ENCODE results near the gene TICRR. TPM values are rescaled to one million over a fixed set of nuclear protein-coding genes. Genes with fewer than 3 reads are reported as not detected.

Gene TICRR
- total RNA-seq, 1 experiment from 2014 or later = 8.5 TPM

DNA sequence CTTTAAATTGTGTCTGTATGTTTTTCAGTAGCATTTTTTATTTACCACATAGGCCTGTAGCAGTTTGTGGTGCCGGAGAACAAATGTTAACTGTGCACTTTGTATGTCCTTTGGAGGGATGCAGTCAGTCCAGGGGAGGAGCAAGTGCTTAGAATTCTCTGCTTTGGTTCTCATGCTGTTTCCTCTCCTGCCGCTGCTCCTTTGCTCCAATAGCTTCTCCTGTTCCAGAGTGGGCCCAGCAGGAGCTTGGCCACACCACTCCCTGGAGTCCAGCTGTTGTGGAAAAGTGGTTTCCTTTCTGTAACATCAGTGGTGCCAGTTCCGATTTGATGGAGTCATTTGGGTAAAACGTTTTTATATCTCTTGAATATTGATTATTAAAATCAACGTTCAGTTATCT, 16.6 kb downstream of the TICRR start:
- no peak for DNase-seq (ENCODE audit: unreplicated experiment)
- H3K9me3 Mint-ChIP-seq (ENCODE audit: unreplicated experiment) = no peaks in the 10 kb centered on the region
- no peaks in the 10 kb centered on the region for H3K27me3 Mint-ChIP-seq (ENCODE audit: insufficient read depth, unreplicated experiment)
- no peak overlapping the region for H3K4me3 Mint-ChIP-seq (ENCODE audit: unreplicated experiment)
- ChIA-PET POLR2A (interaction anchor here (1.2 kb wide), 1 partner anchor 13 kb away, joined by 3 read pairs; no protein-coding TSS in a partner anchor), CTCF (interaction anchor here (0.7 to 1.1 kb wide), 2 partner anchors 55 to 71 kb away, joined by 3 to 4 read pairs; no protein-coding TSS in a partner anchor)
- H3K4me1 Mint-ChIP-seq (ENCODE audit: insufficient read depth, unreplicated experiment) = peaks cover 6% of the 10 kb centered on the region
- no peak overlapping the region for H3K27ac Mint-ChIP-seq (ENCODE audit: low read depth, unreplicated experiment)
- intact Hi-C loops (cut with micrococcal nuclease) = no loop called here
- peaks cover 5% of the 10 kb centered on the region for H3K36me3 Mint-ChIP-seq (ENCODE audit: insufficient read depth, unreplicated experiment)
- TF ChIP-seq, protein P1, sequence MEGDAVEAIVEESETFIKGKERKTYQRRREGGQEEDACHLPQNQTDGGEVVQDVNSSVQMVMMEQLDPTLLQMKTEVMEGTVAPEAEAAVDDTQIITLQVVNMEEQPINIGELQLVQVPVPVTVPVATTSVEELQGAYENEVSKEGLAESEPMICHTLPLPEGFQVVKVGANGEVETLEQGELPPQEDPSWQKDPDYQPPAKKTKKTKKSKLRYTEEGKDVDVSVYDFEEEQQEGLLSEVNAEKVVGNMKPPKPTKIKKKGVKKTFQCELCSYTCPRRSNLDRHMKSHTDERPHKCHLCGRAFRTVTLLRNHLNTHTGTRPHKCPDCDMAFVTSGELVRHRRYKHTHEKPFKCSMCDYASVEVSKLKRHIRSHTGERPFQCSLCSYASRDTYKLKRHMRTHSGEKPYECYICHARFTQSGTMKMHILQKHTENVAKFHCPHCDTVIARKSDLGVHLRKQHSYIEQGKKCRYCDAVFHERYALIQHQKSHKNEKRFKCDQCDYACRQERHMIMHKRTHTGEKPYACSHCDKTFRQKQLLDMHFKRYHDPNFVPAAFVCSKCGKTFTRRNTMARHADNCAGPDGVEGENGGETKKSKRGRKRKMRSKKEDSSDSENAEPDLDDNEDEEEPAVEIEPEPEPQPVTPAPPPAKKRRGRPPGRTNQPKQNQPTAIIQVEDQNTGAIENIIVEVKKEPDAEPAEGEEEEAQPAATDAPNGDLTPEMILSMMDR (IDR thresholded peaks at IDR 0.05; ENCODE audit: unreplicated experiment) = no peak
- no TSS peak for BruUV-seq (replicated peaks)

DNA sequence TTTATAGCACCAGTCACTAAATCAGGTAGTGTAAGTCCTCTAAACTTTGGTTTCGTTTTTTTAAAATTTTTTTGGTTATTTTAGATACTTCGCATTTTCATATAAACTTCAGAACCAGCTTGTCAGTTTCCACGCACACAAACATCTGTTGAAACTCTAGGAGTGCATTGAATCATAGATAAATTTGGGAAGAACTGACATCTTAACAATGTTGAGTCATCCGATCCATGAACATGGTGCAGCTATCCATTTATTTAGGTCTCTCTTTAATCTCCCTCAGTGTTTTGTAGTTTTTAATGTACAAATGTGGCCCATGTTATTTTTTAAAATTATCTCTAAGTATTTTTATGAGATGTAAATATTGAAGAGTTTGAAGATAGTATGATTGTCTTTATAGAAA, 17.7 kb downstream of the TICRR start:
- peaks cover 14% of the 10 kb centered on the region for H3K36me3 Mint-ChIP-seq (ENCODE audit: insufficient read depth, unreplicated experiment)
- POLR2A ChIA-PET = interaction anchor here (0.7 to 1.2 kb wide), 2 partner anchors 14 to 1266 kb away, joined by 3 read pairs; no protein-coding TSS in a partner anchor

DNA sequence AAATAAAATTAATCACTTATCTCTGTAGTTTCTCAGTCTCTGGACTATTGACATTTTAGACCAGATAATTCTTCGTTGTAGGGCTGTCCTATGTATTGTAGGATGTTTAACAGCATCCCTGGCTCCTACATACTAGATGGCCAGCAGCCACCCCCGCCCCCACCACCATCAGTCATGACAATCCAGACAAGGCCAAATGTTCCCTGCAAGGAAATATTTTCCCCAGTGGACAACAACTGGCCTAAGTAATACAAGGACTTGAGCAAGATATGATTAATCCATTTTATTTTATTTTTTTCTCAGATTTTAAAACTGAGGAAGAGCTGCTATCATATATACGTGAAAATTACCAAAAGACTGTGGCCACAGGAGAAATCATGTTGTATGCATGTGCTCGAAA, 23.8 kb downstream of the TICRR start:
- no peak overlapping the region for H3K27ac Mint-ChIP-seq (ENCODE audit: low read depth, unreplicated experiment)
- POLR2A ChIA-PET = interaction anchor here (0.6 kb wide), 1 partner anchor 320 kb away, joined by 3 read pairs; no protein-coding TSS in a partner anchor
- intact Hi-C loops (cut with micrococcal nuclease) = no loop called here
- H3K9me3 Mint-ChIP-seq (ENCODE audit: unreplicated experiment) = no peaks in the 10 kb centered on the region
- peaks cover 27% of the 10 kb centered on the region for H3K36me3 Mint-ChIP-seq (ENCODE audit: insufficient read depth, unreplicated experiment)
- no TSS peak for BruUV-seq (replicated peaks)
- no peaks in the 10 kb centered on the region for H3K27me3 Mint-ChIP-seq (ENCODE audit: insufficient read depth, unreplicated experiment)
- H3K4me3 Mint-ChIP-seq (ENCODE audit: unreplicated experiment) = no peak overlapping the region
- H3K4me1 Mint-ChIP-seq (ENCODE audit: insufficient read depth, unreplicated experiment) = peaks cover 6% of the 10 kb centered on the region
- TF ChIP-seq, protein P1 (IDR thresholded peaks at IDR 0.05; ENCODE audit: unreplicated experiment) = no peak
- CTCF ChIA-PET = interaction anchor here (0.7 to 1.1 kb wide), 2 partner anchors 169 to 240 kb away, joined by 3 read pairs; no protein-coding TSS in a partner anchor
- no peak for DNase-seq (ENCODE audit: unreplicated experiment)

More for the DNA sequence above, 17.7 kb downstream of the TICRR start:
- intact Hi-C loops (cut with micrococcal nuclease) = no loop called here
- no TSS peak for BruUV-seq (replicated peaks)
- Mint-ChIP-seq H3K27ac (ENCODE audit: low read depth, unreplicated experiment) (no peak overlapping the region), H3K4me1 (ENCODE audit: insufficient read depth, unreplicated experiment) (peaks cover 6% of the 10 kb centered on the region), H3K27me3 (ENCODE audit: insufficient read depth, unreplicated experiment) (no peaks in the 10 kb centered on the region), H3K4me3 (ENCODE audit: unreplicated experiment) (no peak overlapping the region), H3K9me3 (ENCODE audit: unreplicated experiment) (no peaks in the 10 kb centered on the region)
- CTCF ChIA-PET = interaction anchor here (0.9 to 1.4 kb wide), 2 partner anchors 74 to 163 kb away, joined by 3 to 4 read pairs; no protein-coding TSS in a partner anchor
- no peak for DNase-seq (ENCODE audit: unreplicated experiment)
- TF ChIP-seq, protein P1 (IDR thresholded peaks at IDR 0.05; ENCODE audit: unreplicated experiment) = no peak

DNA sequence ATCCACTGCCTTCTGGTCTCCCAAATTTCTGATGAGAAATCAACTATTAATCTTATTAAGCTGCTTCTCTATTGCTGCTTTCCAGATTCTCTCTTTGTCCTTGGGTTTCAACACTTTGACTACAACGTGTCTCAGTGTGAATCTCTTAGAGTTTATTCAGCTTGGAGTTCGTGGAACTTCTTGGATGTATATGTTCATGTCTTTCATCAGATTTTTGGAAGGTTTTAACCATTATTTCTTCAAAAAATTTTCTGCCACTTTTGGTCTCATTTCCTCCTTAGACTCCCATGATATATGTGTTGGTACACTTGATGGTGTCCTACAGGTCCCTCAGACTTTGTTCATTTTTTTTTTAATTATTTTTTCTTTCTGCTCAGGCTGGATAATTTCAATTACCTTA, 36.0 kb downstream of the TICRR start:
- intact Hi-C loops (cut with micrococcal nuclease) = no loop called here
- POLR2A ChIA-PET = interaction anchor here (1.1 to 1.3 kb wide), 3 partner anchors 9 to 31 kb away, joined by 3 to 4 read pairs (median 3); no protein-coding TSS in a partner anchor
- H3K4me1 Mint-ChIP-seq (ENCODE audit: insufficient read depth, unreplicated experiment) = peaks cover 17% of the 10 kb centered on the region
- H3K4me3 Mint-ChIP-seq (ENCODE audit: unreplicated experiment) = no peak overlapping the region
- BruUV-seq (replicated peaks) = no TSS peak
- peaks cover 44% of the 10 kb centered on the region for H3K36me3 Mint-ChIP-seq (ENCODE audit: insufficient read depth, unreplicated experiment)
- peaks cover 10% of the 10 kb centered on the region for H3K9me3 Mint-ChIP-seq (ENCODE audit: unreplicated experiment)
- H3K27ac Mint-ChIP-seq (ENCODE audit: low read depth, unreplicated experiment) = no peak overlapping the region
- CTCF ChIA-PET = interaction anchor here (0.7 to 1.2 kb wide), 2 partner anchors 39 to 254 kb away, joined by 3 to 4 read pairs; no protein-coding TSS in a partner anchor
- DNase-seq (ENCODE audit: unreplicated experiment) = no peak
- no peaks in the 10 kb centered on the region for H3K27me3 Mint-ChIP-seq (ENCODE audit: insufficient read depth, unreplicated experiment)
- TF ChIP-seq, protein P1 (IDR thresholded peaks at IDR 0.05; ENCODE audit: unreplicated experiment) = no peak
